T-helper 2 cell (primary cell): ENCODE data around the gene GLCE.
A peak's percentile ranks its signal among the peaks of the same experiment; 100 is the strongest.
"Not testable (repeated sequence)": the region's sequence is repeated elsewhere in the genome, so short reads cannot be mapped to it uniquely, and the experiment has no call there.

ENCODE experiments used
- DNase-seq, 5 experiments: peaks; one replicate each; pipeline versions ENCODE4 v3.0.0 to v3.0.0-alpha.2; 2012 to 2022

The GLCE gene

DNA sequence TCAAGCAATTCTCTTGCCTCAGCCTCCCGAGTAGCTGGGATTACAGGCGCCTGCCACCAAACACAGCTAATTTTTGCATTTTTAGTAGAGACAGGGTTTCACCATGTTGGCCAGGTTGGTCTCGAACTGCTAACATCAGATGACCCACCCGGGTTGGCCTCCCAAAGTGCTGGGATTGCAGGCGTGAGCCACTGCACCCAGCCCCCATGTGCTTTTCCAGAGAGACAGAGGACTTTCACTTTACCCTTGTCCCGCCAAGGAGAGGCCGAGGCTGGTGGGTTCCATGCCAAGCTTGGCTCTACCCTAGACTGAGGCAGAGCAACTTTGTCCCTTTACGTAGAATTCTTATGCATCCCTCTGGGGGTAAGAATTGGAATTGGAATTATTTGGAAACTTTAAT, 140.7 kb downstream of the GLCE start:
- DNase-seq = not testable (repeated sequence)

DNA sequence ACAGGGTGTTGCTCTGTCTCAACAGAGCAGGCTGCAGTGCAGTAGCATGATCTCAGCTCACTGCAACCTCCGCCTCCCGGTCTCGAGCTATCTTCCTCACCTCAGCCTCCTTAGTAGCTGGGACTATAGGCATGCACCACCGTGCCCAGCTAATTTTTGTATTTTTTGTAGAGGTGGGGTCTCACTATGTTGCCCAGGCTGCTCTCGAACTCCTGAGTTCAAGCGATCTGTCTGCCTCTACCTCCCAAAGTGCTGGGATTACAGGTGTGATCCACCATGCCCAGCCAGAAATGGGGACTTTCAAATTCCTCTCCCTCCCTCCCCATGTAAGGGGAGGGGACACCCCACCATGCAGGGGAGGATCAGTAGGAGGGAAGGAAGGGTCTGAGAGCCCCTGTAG, 141.7 kb downstream of the GLCE start:
- DNase-seq = not testable (repeated sequence)

DNA sequence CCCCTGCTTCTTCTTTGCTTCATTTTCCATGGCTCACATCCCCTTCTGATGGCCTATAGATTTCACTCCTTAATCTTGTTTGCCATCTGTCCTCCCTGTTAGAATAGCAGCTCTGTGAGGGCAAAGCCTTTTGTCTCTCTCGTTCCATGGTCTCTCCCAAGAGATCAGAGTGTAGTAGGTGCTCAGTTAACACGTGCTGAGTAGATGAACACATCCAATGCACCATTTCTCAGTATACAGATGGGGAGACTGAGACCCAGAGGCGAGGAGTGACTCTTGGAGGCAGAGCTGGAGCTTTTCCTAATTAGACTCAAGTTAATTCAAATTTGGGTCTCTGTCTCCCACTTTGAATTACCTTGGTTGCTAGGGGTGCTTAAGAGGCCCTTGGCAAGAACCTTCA, 142.5 kb downstream of the GLCE start:
- no peak for DNase-seq

DNA sequence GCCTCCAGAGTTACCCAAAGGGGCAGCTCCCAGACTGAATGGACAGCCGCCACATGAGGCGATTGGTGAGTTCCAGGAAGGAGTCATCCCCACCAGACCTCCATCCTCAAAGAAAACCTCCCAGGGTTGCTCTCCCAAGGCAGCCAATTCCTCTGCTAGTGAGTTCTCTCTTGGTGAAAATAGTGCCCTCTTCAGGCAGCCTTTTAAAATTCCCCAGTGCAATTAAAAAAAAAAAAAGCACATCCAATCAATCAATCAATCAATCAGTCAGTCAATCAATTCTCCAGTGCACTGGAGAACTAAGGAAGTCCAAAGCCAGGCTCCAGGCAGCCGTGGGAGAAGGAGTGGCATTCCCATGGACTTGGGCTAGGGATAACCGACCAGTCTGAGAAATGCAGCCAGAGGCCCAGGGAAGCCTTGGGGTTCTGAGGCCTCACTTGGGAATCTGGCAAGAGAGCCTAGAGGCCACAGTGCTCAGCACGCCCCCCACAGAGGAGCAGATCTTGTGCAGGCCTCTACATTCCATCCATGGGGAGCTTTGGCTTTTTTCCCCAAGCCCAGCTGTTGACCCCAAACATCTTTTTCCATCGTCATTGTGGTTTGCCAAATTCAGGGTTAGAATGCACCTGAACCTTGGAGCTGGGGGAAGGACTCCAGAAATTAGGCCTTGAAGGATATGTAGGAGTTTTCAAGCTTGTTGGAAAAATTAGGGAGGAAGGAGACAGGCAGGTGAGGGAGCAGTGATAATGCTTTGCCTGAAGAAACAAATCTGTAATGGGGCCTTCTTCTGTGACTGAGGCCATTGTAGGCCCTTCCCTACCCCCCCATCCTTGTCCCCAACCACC, 143.1 kb downstream of the GLCE start:
- DNase-seq = no peak

DNA sequence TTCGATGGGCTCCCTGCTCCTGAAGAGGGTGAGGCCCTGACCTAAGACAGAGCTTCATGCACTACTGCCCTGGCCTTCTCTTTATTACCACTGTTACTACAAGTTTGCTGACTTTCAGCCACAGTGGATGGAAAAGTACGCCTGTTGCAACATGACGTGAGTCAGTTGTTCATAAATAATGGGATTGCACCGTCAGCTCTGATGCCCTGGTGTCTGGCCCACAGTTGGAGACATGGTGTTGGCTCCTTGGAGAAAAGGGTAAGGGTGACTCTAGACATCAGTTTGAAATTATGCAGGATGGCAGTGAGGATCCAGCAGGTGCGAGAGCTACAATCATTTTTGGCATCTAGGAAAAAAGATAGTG, 143.7 kb downstream of the GLCE start:
- DNase-seq = no peak

GRCh38 chr15:69305204-69305931, 144.9 kb downstream of the GLCE start:
- DNase-seq = no peak

- DNase-seq = no peak
These were observed 145.6 kb downstream of the GLCE start for GRCh38 chr15:69305933-69306568.

- DNase-seq = no peak
These were observed 147.5 kb downstream of the GLCE start for GRCh38 chr15:69307939-69308338.

DNA sequence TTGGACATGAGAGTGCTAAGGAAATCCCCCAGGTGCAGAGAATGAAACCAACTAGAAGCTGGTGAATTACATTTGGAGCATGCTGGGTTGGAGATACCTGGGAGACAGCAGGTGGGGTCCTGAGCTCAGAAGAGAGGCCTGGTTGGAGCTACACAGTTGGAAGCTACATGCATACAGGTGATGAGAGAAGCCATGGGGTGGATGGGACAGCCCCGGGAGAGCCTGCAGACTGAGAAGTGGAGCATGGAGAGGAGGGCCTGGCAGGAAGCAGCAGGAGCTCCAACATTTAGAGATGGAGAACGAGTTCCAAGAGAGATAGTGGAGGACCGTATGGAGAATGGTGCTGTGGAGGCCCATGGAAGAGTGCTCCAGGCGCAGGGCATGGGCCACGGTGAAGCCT, 148.5 kb downstream of the GLCE start:
- DNase-seq = no peak

GRCh38 chr15:69311319-69311721, 150.9 kb downstream of the GLCE start:
- DNase-seq = no peak

- no peak for DNase-seq
These were observed 153.1 kb downstream of the GLCE start for GRCh38 chr15:69313432-69314000.

GRCh38 chr15:69314131-69314530, 153.7 kb downstream of the GLCE start:
- DNase-seq = no peak

GRCh38 chr15:69314736-69315135, 154.3 kb downstream of the GLCE start:
- DNase-seq = no peak

DNA sequence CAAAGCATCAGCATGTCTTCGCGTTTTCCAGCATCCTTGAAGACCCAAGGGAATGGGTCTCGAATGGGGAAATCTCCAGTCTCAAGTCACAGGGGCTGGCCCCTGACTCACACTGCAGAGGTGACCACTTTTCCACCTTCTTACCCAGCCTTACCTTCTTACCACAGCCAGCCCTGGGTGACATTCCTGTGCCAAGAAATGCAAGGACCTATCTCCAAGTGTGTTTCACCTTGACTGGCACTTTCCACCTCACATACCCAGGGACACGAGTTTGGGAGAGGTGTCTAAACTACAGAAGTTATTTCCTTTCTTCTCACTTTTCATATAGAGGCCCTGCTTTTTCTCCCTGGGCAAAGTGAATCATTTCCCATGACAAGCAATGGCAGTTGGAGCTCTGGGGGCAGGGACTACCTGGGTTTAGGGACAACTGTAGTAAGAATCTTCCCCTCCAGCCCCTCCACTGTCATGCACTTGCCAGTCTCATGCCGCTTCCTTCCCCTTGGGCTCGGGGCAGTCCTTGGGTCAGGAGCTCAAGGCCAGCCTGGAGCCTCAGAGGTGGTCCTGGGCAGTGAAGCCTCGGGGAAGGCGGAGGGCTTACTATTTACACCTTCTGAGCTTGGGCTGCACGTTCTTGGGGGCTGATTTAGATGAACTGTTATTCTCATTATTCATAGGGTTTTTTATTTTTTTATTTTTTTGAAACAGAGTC, 155.1 kb downstream of the GLCE start:
- DNase-seq = no peak

DNA sequence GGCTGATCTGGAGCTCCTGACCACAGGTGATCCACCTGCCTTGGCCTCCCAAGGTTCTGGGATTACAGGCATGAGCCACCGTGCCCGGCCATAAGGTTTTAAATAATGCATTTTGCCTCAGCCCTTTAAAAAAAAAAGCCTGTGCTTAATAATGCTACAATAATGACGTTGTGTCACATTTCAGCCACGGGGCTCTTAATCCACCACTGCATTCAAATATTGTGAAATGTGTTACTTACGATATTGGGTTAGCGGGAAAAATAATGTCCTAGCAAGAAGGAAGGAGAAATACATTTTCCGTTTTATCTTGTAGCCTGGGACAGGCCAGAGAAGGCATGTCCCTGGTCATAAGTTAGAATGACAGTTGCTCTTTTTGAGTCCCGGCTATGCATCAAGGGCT, 155.9 kb downstream of the GLCE start:
- no peak for DNase-seq

DNA sequence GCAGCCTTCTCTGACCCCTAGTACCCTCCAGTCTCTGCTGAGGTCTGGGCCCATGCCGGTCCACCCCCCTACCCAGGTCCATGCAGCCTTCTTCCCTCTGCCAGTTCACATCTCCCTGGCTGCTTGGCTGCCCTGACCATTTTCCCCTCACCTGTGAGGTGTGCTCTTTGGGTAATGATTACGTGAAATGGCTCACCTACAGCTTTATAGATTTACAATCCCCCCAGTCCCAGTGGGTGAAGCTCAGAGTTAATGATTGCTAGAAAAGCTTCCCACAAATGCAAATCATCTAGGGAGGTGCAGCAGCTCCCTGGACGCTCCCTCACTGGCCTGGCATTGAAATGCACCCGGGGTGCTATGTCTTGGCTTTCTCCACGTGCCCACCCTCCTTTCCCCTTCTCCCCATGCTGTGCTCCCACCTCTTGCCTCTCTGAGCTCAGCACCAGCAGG, 157.0 kb downstream of the GLCE start:
- DNase-seq = no peak

- DNase-seq = no peak
These were observed 157.6 kb downstream of the GLCE start for GRCh38 chr15:69318033-69318432.

DNA sequence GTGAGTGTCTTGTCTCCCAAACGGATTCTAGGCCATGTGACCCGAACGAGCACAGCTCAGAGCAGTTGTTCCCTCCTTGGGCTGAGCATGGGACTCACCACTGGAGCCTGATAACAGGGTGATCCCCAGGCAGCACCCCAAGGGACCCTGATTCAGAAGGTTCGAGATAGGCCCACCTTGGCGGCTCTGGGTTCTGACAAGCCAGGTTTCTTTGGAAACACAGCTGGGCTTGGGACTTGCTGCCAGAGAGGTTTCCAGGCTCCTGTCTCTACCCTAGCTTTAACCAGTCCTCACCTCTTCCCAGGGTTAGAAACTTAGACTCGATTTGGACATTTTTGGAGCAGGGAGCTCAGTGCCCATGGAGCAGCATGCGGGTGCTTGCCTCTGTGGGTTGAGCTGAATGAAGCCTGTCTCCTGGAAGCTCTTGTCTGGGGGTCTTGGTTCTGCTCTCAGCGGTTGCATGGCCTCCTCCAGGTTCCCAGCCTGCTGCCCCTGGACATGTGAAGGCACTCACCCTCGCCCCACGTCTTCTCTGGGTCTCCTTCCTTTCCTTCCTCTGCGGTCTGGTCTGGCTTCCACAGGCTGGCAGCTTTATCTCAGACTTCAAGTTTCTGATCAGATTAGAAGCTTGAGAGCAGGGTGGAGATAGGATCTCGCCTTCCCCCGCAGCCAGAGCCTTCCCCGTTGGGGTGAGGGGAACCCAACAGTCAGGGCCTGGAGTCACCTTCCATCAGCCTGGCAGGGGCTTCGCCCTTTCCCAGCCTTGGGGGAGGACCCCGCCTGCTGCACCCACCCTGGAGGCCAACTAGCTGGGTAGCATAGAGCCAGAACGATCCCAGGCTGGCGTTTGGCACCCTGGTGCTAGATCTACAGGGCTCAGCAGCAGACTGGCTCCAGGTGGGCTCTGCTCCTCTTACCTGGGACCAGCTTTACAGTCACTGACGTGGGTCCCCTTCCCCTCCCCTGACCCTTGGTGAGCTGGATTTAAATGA, 159.2 kb downstream of the GLCE start:
- peak in 1 of 5 experiments; percentile 35 for DNase-seq

GRCh38 chr15:69320977-69321554, 160.6 kb downstream of the GLCE start:
- DNase-seq = peak in 1 of 5 experiments; percentile 50
